OCI-M1 (cell line): Measurements from ENCODE around the gene CEACAM21.
A peak's percentile ranks its signal among the peaks of the same experiment; 100 is the strongest.
"Not testable (repeated sequence)": the region's sequence is repeated elsewhere in the genome, so short reads cannot be mapped to it uniquely, and the experiment has no call there.

Experiments used
- DNase-seq: peaks from one replicate; lab custom pipeline; 2025; lab: John Stamatoyannopoulos, UW

Gene CEACAM21

DNA sequence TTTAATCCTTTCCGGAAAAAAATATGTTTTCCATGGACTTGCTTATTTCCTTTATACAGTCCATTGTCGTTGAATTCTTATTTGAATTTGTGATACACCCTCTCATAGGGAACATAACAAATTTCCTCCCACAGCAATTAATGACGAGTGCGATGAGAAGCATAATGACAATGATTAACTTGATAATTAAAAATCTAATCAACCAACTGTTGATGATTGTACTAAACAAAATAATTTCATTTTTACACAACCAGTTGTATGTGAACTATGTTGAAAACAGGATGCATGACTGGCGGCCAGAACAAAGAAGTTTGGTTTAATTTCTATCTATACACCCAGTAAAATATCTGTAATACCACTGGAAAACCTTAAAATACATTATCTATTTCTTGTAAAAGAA is 26.1 kb upstream of the CEACAM21 start:
- no peak for DNase-seq

DNA sequence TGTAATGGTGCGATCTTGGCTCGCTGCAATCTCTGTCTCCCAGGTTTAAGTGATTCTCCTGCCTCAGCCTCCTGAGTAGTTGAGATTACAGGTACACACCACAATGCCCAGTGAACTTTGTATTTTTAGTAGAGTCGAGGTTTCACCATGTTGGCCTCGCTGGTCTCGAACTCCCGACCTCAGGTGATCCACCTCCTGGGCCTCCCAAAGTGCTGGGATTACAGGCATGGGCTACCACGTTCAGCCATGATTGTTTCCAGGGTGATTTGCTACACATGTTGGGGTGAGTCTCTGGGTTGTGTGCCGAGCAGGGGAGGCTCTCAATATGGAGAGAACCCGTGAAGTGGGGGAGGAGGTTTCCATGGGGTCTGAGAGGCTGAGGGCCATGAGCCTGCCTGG is 24.8 kb upstream of the CEACAM21 start:
- no peak for DNase-seq

DNA sequence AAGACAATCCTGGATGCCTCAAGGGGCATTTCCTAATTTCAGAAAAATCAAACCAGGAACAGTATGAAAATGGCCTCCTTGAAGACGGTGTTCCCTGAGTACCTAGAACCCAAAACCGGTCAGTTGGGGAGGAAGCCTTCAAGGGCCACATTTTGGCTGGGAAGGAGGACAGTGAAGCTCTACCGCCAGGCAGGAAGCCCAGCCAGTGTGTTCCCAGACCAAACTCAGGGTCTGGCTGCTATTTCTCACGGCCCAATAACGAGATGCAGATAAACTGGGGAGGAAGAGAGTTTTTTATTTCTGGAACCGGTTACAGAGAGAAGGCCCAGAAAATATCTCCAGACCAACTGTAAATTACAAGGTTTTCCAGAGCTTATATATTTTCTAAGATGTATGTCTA is 24.3 kb upstream of the CEACAM21 start:
- no peak for DNase-seq

GRCh38 chr19:41552558-41552957 is 23.4 kb upstream of the CEACAM21 start:
- no peak for DNase-seq

DNA sequence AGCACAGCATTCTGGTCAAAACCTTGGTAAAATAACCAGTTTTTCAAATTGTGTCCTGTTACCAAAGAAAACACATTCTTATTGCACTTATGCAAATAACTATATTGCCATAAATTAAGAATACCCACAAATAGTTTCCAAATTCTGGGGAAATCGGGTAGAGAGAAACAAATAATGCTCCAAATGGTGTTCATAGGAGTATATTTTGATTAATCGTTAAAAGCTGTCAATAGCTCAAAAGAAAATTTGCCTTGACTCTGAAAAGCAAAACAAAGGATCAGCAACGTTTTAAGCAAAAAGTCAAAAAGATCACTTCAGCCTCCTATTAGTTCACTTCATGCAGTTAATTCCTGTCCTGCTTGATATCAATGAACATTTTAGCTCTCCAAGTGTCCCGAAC is 22.2 kb upstream of the CEACAM21 start:
- DNase-seq: peak; percentile 33

DNA sequence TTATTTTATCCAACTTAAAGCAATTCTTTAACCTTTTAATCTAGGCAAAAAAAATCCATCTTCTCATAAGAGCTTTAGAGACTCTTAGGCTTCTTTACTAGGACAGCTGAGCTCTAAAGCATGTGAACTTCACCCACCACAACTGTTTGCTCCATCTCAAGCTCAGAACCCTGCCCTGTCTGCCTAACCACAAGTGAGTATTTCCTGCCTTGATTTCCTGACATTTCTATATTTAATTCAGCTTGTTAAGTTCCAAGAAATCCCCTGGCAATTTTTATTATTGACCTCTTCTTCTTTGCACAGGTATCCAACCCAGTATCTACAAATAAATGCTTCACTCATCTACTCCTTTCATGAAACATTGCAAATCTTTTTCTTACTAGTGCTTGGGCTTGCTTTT is 21.1 kb upstream of the CEACAM21 start:
- no peak for DNase-seq

GRCh38 chr19:41555748-41556147 is 20.2 kb upstream of the CEACAM21 start:
- DNase-seq: no peak

GRCh38 chr19:41563854-41564514 is 12.0 kb upstream of the CEACAM21 start:
- no peak for DNase-seq

DNA sequence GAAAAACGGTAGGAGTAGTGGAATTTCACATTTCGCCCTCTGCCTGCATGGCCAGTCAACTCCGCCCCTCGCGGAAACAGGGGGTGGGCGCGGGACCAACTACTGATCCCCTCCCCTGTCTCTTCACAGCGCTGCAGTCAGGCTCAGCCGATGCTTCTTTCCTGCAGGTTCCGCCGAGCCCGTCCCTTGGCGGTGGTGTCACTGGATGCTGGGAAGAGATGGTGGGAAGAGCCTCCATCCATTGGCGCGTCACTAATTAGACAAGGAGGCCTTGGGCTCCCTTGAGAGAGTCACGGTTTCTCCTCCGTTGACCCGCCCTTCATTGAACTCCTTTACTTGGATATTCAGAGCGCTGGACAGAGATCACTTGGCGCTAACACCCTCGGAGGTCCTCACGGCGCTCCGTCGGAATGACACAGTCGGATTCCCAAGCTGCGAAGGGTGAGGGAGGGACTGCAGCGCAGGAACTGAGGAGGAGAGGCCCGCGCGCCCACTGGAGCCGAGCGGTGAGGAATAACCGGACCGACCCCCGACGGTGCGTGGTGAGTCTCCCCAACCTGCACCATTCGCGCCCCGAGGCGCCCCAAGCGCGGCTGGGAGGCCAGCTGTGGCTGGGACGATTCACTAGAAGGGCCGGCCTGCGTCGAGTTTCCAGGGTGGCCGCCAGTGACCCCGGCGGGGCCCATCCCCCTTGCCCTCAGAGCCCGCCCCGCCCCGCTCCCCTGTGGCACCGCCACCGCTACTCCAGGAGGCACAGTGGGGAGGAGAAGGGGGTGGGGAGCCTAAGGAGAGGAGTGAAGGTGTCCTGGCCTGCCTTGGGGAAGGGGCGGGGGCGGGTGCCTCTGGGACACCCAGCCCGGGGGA is 11.2 kb upstream of the CEACAM21 start:
- no peak for DNase-seq

- no peak for DNase-seq
Measured at GRCh38 chr19:41565379-41565720, 10.6 kb upstream of the CEACAM21 start.

- DNase-seq: no peak
Measured at GRCh38 chr19:41566001-41566400, 10.0 kb upstream of the CEACAM21 start.

- no peak for DNase-seq
Measured at GRCh38 chr19:41569481-41570150, 6.3 kb upstream of the CEACAM21 start.

DNA sequence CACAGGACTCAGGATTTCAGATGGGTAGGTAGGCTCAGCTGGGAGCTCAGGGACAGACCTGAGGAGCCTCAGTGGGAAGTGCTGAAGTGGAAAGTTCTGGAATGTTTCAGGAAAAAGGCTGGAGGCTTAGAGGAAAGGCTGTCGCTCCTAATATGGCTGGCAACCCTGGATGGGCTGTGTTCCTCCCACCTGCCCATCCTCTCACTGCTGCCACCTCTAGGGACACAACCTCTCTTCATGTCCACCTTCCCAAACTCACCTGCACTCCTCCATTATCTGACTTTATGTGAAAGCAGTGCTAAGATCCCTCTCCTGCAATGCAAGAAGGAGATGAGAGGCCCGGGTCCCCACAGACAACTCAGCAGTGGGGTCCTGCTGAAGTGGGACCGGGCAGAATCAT is 5.8 kb upstream of the CEACAM21 start:
- DNase-seq: no peak

- peak; percentile 90 for DNase-seq
Measured at GRCh38 chr19:41570639-41571112, 5.3 kb upstream of the CEACAM21 start.

- DNase-seq: no peak
Measured at GRCh38 chr19:41577144-41577830, 1.3 kb downstream of the CEACAM21 start.

GRCh38 chr19:41577833-41578232 is 1.9 kb downstream of the CEACAM21 start:
- DNase-seq: no peak

DNA sequence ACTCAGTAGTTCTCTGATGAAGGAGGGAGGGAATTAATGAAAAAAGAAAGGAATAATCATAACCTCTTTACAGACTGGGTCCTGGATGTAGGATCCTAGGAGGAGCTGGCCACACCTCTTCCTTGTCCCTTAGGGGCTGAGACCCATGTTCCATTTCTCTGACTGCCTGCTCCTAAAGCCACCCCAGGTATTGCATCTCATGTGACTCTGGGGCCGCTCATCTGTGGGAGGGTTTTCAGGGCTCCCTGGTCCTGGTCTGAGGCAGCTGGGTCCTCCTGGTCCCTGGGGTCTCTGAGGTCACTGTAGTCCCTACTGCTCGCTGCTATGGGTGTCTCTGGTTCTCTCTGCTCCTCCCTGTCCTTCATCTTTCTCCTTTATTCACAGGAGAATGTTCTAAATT is 2.9 kb downstream of the CEACAM21 start:
- no peak for DNase-seq

- DNase-seq: not testable (repeated sequence)
Measured at GRCh38 chr19:41581068-41581467, 5.1 kb downstream of the CEACAM21 start.

GRCh38 chr19:41582577-41583182 is 6.7 kb downstream of the CEACAM21 start:
- not testable (repeated sequence) for DNase-seq

DNA sequence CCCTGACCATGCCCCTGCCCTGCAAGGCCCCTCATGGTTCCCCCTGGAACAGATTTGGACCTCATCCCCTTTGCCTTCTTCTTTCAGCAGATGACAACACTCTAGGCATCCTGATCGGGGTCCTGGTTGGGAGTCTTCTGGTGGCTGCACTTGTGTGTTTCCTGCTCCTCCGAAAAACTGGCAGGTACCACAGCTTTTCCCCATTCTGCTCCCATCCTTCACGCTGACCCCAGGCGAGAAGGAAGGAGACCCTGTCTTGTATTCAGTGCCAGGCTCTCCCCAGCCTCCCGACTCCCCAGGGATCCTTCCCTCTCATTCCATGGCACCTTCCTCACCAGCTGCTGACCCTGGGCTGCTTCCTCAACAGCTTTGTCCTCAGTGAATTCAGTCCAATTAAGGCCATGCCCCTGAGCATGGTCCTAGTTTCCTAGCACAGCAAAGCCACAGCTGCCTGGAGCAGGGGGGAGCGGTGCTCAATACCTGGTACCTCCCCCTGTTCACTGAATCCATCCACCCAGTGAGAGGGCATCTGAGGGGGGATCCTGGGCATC is 8.4 kb downstream of the CEACAM21 start:
- DNase-seq: no peak

DNA sequence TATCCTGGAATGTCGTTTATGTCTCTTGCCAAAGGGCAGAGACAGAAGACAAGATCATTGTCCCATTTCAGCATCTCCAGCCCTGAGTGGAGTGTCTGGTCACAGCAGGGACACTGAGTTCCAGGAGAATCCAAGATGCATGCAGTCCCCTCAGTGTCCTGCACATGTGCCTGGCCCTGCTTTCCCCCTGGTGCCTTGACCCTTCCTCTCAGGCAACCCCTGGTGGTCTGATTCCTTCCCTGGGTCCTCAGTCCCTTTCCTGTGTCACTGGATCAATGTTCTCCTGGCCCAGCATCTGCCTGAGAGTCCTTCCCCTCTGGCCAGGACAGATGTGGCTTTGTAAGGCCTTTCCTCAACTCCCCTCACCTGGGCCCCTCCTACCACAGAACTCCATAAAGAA is 9.0 kb downstream of the CEACAM21 start:
- DNase-seq: no peak

DNA sequence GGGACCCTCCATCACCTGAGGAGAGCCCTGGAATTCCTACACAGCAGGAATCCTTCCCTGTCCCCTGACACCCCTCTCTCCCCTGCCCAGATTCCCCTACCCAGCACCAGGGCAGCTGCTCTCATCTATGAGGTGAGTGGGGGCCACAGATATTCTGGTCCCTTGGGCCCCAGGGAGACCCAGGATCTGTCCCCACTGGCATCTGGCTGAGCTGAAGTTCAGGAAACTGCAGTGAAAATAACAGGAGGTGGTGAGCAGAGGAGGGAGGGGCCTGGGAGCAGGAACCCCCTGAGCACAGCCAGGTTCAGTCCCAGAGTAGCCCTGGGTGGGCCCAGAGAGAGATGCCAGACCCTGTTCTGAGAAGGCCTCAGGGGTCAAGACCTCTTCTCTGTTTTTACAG is 10.1 kb downstream of the CEACAM21 start:
- no peak for DNase-seq
